Mammary epithelial cell (primary cell): ENCODE results near the gene ERGIC2.

Source experiments
- EZH2 ChIP-seq: IDR thresholded peaks from 2 replicates; pipeline ENCODE4 v1.6.1; 2012; ENCODE audit warnings: low read length, inconsistent platforms, borderline replicate concordance
- TF ChIP-seq, protein P1 (sequence below), 2 donors: IDR thresholded peaks in 1 of 2; conservative IDR thresholded peaks in 1 of 2; 2 replicates each; pipeline ENCODE4 v1.5.1; 2011 to 2012; ENCODE audit warnings: inconsistent platforms in 2 of 2, low read length in 2 of 2, mild to moderate bottlenecking in 2 of 2, control low read depth in 1 of 2, low read depth in 1 of 2; ENCODE audit not compliant: insufficient read depth in 1 of 2; ENCODE audit errors: extremely low read depth in 1 of 2

DNA sequence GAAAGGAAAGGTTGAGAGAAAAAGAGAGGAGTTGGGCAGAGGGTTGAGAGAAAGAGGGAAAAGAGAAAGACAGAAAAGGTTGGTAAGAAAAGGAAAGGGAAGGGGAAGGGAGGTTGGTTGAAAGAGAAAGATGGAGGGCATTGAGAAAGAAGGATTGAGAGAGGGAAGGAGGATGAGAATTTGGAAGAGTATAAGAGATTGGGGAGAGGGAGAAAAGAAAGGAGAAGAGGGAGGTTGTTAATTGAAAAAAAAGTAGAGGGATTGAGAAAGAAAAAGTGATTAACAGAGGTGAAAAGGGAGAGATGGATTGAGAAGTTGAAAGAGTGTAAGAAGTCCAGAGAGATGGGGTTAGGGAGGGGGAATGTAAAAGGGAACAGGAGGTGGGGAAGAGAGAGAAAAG, 21.5 kb upstream of the ERGIC2 start:
- TF ChIP-seq, protein P1, sequence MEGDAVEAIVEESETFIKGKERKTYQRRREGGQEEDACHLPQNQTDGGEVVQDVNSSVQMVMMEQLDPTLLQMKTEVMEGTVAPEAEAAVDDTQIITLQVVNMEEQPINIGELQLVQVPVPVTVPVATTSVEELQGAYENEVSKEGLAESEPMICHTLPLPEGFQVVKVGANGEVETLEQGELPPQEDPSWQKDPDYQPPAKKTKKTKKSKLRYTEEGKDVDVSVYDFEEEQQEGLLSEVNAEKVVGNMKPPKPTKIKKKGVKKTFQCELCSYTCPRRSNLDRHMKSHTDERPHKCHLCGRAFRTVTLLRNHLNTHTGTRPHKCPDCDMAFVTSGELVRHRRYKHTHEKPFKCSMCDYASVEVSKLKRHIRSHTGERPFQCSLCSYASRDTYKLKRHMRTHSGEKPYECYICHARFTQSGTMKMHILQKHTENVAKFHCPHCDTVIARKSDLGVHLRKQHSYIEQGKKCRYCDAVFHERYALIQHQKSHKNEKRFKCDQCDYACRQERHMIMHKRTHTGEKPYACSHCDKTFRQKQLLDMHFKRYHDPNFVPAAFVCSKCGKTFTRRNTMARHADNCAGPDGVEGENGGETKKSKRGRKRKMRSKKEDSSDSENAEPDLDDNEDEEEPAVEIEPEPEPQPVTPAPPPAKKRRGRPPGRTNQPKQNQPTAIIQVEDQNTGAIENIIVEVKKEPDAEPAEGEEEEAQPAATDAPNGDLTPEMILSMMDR (conservative IDR thresholded peaks at IDR 0.05 in 1 of 2, IDR thresholded peaks at IDR 0.05 in 1 of 2; ENCODE audit: extremely low read depth in 1 of 2, insufficient read depth in 1 of 2, low read depth in 1 of 2, low read length in 2 of 2): no peak
- no peak for TF ChIP-seq EZH2
